HG03095 (cell line): Measurements from ENCODE around the gene LRRIQ3.

Source experiments
- ATAC-seq: cut with Tn5 transposase; IDR thresholded peaks from one replicate; pipeline ENCODE4 v1.9.1; 2021; ENCODE audit warnings: moderate library complexity; ENCODE audit not compliant: unreplicated experiment

Gene LRRIQ3

DNA sequence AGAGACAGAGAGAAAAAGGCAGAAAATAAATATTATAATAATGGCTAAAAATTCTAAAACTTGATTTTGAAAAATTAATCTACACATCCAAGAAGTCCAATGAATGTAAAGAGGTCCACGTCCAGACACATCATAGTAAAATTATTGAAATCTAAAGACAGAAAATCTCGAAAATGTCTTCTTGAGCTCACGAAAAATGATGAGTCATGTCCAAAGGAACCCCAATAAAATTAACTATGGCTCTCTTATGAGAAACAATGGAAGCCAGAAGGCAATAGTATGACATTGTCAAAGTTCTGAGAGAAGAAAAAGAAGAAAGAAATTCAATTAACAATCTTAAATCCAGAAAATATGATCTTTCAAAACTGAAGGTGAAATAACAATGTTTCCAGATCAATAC lies 84.6 kb downstream of the LRRIQ3 start:
- no peak for ATAC-seq

DNA sequence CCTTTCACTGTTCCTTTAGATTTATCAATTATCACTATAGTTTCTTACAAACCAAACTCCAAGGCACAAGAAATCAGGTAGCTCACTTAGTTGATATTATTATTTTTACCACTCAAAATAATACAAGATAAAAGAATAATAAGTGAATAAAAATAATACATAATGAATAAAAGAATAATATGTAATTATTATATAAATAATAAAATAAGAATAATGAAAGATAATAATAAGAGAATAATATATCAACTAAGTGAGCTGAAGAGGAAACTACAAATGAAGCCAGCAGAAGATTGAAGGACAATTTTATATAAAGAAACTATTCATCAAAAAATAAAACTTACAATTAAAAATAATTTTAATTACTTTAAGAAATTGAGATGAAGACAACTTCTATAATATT lies 90.6 kb downstream of the LRRIQ3 start:
- ATAC-seq: no peak

GRCh38 chr1:74091371-74091770 lies 106.6 kb downstream of the LRRIQ3 start:
- no peak for ATAC-seq

DNA sequence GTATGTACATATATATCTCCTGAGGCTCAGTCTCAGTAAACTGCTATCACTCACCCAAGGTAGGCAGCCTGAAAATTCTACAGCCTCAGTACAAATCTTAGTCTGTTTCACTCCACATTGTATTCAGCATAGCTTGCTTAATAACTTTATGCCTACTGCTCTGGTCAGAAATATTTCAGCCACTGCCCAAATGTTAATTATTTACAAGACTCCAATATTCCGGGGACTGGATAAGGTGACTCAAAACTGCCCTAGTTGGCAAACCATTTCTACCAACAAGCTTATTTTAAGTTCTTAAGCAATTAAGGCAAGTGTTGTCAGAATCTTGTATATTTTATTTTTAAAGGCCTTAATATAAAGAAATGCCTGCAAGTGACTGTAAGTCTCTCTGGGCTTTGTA lies 114.8 kb downstream of the LRRIQ3 start:
- no peak for ATAC-seq

DNA sequence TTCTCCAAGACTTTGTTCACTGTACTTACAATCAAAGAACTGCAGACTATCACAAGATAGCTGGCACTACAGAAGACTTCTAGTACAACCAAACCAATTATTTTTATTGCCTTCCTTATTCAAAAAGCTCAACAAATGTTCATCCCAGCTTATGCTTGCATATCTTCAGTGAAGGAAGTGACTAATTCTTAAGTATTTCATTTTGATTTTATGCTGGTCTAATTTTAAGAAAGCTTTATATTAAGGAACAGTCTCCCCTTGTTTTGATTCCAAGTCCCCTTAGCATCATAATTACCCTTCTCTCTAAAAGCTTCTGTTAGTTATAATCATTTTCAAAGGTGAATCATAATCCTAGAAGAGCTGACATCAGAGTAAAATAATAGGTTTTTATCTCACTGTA lies 132.9 kb downstream of the LRRIQ3 start:
- ATAC-seq: no peak

DNA sequence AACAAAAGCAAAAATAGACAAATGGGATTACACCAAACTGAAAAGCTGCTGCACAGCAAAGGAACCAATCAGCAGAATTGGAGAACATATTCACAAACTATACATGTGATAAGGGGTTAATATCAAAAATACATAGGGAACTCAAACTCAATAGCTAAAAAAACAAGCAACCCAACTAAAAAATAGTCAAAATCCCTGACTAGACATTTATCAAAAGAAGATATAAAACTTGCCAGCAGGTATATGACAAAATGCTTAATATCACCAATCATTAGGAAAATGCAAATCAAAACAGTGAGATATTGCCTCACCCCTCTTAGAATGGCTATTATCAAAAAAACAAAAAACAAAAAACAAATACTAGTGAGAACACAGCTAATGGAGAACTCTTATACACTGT lies 140.3 kb downstream of the LRRIQ3 start:
- no peak for ATAC-seq

DNA sequence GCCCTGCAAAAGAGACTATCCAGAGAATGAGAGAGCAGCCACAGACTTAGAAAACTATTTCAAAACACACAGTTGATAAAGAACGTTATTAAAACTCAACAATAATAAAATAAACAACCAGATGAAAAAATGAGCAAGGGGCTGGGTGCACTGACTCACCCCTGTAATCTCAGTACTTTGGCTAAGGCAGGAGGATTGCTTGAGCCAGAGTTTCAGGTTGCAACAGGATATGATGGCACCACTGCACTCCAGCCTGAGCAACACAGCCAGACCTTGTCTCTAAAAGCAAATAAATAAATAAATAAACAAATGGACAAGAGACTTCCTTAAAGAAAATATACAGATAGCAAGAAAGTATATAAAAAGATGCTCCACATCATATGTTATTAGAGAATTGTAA lies 144.6 kb downstream of the LRRIQ3 start:
- no peak for ATAC-seq

- ATAC-seq: no peak
Measured at GRCh38 chr1:74050386-74050785, 147.6 kb downstream of the LRRIQ3 start.

DNA sequence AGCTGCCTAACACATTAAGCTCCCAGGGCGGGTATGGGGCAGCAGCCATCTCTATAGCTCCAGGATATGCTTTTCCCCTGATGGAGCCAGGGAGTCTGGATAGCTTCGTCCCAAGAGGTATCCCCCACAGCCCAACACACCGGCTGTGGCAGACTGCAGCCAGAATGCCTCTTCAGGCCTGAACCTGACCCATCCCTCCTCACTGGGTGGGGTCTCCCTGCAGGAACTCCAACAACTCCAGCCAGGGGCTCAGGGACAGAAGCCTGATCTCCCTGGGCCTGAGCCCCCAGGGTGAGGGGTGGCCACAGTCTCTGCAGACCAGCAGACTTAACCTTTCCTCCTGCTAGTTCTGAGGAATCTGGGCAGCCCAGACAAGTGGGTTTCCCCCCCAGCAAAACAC lies 159.9 kb downstream of the LRRIQ3 start:
- no peak for ATAC-seq

- ATAC-seq: no peak
Measured at GRCh38 chr1:74012583-74012982, 185.4 kb downstream of the LRRIQ3 start.

DNA sequence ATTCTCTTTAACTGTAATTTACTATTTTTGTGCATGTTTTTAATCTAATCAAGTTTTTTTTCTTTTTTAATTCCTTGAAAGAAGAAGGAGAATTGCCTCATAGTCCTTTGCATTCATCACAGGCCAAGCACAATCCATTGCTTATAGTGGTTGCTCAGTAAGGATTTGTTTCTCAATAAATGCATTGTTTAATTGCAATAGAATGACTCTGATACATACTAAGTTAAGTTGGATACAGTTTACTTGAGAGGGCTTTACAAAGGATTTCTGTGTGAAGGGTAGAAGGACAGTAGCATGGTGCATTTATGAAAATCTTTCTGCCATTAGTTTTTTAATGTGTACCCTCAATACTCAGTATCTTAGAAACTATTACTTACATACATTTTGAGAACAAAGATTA lies 186.2 kb downstream of the LRRIQ3 start:
- ATAC-seq: no peak

DNA sequence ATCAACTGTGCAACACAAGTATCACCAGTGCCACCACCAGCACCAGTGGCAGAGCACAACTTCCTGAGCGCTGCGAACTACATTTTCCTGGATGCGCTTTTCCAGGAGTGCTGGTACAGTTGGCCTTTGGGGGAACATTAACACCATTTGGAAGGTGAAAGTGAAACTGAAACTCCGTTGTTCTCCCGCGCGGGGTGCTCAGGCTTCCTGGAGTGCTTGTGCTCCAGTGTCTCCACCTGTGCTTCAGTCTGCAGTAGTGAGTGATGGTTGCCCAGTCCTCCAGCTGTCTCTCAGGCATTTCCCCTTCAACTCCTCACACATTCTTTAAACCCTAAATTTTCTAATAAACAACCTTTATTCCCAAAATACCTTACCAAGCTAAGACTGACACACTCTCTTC lies 187.8 kb downstream of the LRRIQ3 start:
- no peak for ATAC-seq

DNA sequence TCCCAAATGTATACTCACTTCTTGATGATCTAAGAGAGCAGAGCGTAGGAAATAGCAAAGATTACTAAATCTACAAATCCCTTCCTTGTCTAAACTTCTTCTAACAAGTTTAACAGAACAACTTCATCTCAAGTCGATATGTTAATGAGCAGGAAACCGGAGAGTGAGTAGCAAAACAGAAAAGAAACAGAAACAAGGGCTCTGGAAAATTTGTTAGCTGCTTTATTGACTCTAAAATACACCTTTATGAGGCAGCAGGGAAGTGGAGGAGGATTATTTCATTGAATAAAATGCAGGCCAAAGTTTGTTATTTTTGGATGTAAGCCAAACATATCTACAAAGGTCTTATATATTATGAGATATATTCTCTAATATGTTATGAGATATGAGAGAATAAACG lies 192.4 kb downstream of the LRRIQ3 start:
- no peak for ATAC-seq

DNA sequence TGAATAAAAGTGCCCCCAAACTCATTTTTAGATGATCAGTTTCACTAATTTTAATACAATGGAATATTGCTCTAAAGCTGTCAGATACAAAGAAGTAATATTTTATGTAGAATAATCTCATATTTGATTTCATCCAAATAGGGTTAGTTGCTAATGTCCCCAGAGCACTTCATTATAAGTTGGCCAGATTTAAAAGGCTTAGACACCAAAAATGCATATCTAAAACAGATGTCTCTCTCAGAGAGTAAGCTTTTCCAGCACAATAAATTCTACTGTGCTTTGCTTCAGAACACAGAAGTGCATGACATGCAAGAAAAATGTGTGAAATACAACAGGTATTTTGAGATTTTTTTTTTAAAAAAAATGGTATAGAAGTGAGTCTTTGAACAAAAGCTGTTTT lies 194.2 kb downstream of the LRRIQ3 start:
- no peak for ATAC-seq

DNA sequence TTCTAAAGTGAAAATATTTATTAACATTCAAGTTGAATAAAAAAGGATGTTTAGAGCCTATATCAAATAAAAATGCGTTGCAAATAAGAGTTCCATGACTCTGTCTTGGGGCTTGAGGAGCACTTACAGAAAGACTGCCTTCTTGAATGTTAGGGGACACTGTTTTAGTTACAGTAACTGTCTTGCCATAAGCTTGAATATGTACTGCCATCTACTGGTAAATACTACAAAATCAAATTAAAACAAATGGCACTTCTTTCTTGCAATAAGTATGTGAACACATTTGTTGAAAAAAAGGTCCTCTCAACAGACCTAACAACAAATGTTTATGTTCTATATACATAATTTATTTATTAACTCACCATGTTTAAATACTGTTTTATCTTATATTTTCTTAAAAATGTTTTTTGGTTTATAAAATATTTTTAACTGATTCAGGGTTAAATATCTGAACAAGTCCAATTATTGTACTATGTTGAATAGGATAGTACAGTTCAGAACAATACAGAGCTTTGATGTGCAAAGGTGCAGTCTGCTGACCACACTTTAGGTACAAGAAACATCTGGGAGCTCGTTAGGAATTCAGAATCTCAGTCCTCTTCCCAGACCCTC lies 199.5 kb downstream of the LRRIQ3 start:
- ATAC-seq: peak; percentile 56

- ATAC-seq: no peak
Measured at GRCh38 chr1:73980324-73981040, 217.5 kb downstream of the LRRIQ3 start.

DNA sequence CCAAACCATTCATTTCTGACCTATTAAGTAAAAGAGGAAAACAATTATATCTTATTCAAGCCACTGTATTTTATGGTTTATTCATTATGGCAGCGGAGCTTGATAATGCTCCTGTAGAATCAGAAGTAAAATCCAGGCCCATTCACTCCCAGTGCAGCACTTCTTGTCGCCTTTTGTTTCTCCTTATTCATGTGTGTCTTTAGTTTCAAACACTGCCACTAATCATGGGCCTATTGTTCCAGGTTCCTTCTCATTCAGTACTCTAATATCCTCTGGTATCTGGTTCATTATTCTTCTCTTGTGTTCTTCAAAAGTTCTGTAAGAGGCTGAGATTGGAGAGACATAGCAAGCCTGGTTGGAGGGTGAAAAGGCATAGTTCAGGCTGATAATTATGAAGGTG lies 218.3 kb downstream of the LRRIQ3 start:
- no peak for ATAC-seq

DNA sequence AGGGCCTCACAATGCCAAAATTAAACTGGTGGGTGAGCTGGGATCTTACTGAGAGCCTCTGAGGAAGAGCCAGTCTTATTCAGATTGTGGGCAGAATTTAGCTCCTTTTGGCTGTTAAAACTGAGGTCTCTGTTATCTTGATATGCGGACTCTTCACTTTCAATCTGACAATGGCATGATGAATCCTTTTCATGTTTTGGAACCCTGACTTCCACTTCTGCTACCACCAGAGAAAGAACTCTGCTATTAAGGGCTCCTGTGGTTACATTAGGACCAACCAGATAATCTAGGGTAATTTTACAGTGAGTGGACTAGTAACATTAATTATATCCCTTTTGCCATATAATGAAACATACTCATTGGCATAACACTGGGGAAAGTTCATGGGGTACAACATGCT lies 219.0 kb downstream of the LRRIQ3 start:
- no peak for ATAC-seq
